SU-DHL-6 (cell line): ENCODE results near the gene VWC2L.

Experiments used
- H2AFZ ChIP-seq: fragments of 200-600 bp; sonication (generic); 2 replicates; pipeline ENCODE4 v1.6.1; 2014; ENCODE audit warnings: low read depth, mild to moderate bottlenecking, moderate library complexity, mixed read lengths, antibody characterized with exemption, low read length; ENCODE audit not compliant: severe bottlenecking
- H3F3A ChIP-seq: fragments of 200-600 bp; shearing (Covaris generic); 2 replicates; pipeline ENCODE4 v1.6.0; 2016; ENCODE audit warnings: antibody characterized with exemption, mild to moderate bottlenecking; ENCODE audit not compliant: insufficient read depth
- H3K27ac ChIP-seq: fragments of 200-600 bp; sonication (generic); 2 replicates; pipeline ENCODE4 v1.5.1; 2016; ENCODE audit warnings: low read depth, mild to moderate bottlenecking, low read length, moderate library complexity, mixed read lengths
- H3K27me3 ChIP-seq: fragments of 200-600 bp; sonication (generic), shearing (Covaris generic); 2 replicates; pipeline ENCODE4 v1.6.0; 2014; ENCODE audit warnings: mild to moderate bottlenecking, low read length
- H3K36me3 ChIP-seq: fragments of 200-600 bp; sonication (generic); 2 replicates; pipeline ENCODE4 v1.6.1; 2014; ENCODE audit warnings: mild to moderate bottlenecking, low read length, mixed read lengths
- H3K4me2 ChIP-seq: fragments of 300-600, 200-600 bp; shearing (Covaris generic), sonication (generic); 2 replicates; pipeline ENCODE4 v1.6.0; 2014; ENCODE audit warnings: low read length, low read depth, mild to moderate bottlenecking; ENCODE audit not compliant: poor library complexity, severe bottlenecking
- H3K4me3 ChIP-seq: fragments of 200-600 bp; sonication (generic); 2 replicates; pipeline ENCODE4 v1.5.1; 2014; ENCODE audit warnings: antibody characterized with exemption, low read length, mild to moderate bottlenecking, mixed read lengths; ENCODE audit not compliant: insufficient read depth, poor library complexity, severe bottlenecking
- H3K79me2 ChIP-seq: fragments of 200-600 bp; sonication (generic); 2 replicates; pipeline ENCODE4 v1.6.1; 2014; ENCODE audit warnings: mild to moderate bottlenecking, low read length, moderate library complexity; ENCODE audit not compliant: insufficient read depth
- H3K9ac ChIP-seq: fragments of 200-600 bp; sonication (generic); 2 replicates; pipeline ENCODE4 v1.7.0; 2014; ENCODE audit warnings: mild to moderate bottlenecking, low read length
- H3K9me2 ChIP-seq: fragments of 200-600 bp; sonication (generic); replicated peaks from 2 replicates; pipeline ENCODE4 v1.6.1; 2014; ENCODE audit warnings: low read length; ENCODE audit not compliant: insufficient read depth
- H3K9me3 ChIP-seq: fragments of 200-600 bp; sonication (generic); 2 replicates; pipeline ENCODE4 v1.6.1; 2014; ENCODE audit warnings: low read length, mixed read lengths; ENCODE audit not compliant: insufficient read depth
- H4K20me1 ChIP-seq: fragments of 200-600 bp; sonication (generic); 2 replicates; pipeline ENCODE4 v1.6.1; 2014; ENCODE audit warnings: low read depth, mild to moderate bottlenecking, antibody characterized with exemption, low read length, moderate library complexity, mixed read lengths
- EZH2phosphoT487 ChIP-seq: fragments of 200-600 bp; sonication (generic), shearing (Covaris generic); conservative IDR thresholded peaks from 2 replicates; pipeline ENCODE4 v1.6.1; 2018; ENCODE audit warnings: mild to moderate bottlenecking, antibody characterized with exemption, low read length, moderate library complexity, mixed read lengths
- TF ChIP-seq, protein P1 (sequence below): fragments of 200-600 bp; sonication (generic); IDR thresholded peaks from one replicate; pipeline ENCODE4 v1.5.1; 2017; ENCODE audit warnings: antibody characterized with exemption, mild to moderate bottlenecking, low read length, moderate library complexity; ENCODE audit not compliant: insufficient read depth, poor library complexity, severe bottlenecking

VWC2L gene

DNA sequence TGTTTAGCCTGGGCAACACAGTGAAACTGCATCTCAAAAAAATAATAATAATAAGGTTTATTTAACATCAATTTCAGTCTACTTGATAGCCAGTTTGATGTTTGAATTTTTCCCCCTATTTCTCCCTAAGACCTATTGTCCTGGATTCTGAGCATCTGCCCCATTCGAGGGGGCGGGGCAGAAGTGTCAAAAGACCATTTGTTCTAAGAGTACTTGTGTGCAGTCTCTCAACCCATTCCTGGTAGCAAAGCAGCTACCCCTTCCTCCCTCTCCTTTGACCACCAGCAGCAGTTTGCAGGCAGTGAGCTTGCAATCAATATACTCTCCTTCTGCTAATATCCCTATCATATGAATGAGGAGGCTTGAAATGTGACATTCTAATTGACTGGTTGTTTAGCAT, 71.9 kb downstream of the VWC2L start:
- no peak for TF ChIP-seq EZH2phosphoT487
- TF ChIP-seq, protein P1, sequence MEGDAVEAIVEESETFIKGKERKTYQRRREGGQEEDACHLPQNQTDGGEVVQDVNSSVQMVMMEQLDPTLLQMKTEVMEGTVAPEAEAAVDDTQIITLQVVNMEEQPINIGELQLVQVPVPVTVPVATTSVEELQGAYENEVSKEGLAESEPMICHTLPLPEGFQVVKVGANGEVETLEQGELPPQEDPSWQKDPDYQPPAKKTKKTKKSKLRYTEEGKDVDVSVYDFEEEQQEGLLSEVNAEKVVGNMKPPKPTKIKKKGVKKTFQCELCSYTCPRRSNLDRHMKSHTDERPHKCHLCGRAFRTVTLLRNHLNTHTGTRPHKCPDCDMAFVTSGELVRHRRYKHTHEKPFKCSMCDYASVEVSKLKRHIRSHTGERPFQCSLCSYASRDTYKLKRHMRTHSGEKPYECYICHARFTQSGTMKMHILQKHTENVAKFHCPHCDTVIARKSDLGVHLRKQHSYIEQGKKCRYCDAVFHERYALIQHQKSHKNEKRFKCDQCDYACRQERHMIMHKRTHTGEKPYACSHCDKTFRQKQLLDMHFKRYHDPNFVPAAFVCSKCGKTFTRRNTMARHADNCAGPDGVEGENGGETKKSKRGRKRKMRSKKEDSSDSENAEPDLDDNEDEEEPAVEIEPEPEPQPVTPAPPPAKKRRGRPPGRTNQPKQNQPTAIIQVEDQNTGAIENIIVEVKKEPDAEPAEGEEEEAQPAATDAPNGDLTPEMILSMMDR = no peak
- H3K79me2 ChIP-seq = no peaks in the 10 kb centered on the region

DNA sequence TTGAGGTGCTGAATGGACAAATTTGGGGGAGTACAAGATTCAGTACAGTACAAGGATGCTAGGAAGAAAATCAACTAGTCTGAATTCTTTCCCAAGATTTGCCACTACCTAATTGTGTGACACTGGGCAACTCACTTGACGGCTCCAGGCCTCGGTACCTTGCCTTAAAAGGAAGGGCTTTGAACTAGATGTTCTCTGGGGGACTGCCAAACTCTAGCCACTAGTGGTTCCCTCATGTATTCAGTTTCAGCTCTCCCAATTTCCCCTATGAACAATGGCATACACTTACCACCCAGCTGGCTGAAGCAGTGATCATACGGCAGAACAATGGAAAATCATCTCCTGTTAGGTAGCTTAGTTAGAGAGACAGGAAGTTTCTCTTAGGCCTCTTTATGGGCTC, 73.4 kb downstream of the VWC2L start:
- no peaks in the 10 kb centered on the region for H3F3A ChIP-seq
- no peak overlapping the region for H3K27ac ChIP-seq
- no peaks in the 10 kb centered on the region for H4K20me1 ChIP-seq
- no peak overlapping the region for H3K4me3 ChIP-seq
- no peaks in the 10 kb centered on the region for H3K9me2 ChIP-seq
- no peak overlapping the region for H3K4me2 ChIP-seq
- H3K9ac ChIP-seq = no peak overlapping the region
- no peak overlapping the region for H2AFZ ChIP-seq
- no peaks in the 10 kb centered on the region for H3K27me3 ChIP-seq
- no peaks in the 10 kb centered on the region for H3K79me2 ChIP-seq
- no peaks in the 10 kb centered on the region for H3K36me3 ChIP-seq
- H3K9me3 ChIP-seq = no peaks in the 10 kb centered on the region
- TF ChIP-seq, protein P1 = no peak
- no peak for TF ChIP-seq EZH2phosphoT487

More for the DNA sequence above, 71.9 kb downstream of the VWC2L start:
- Histone ChIP-seq H3K9ac (no peak overlapping the region), H3K4me3 (no peak overlapping the region), H3K27ac (no peak overlapping the region), H2AFZ (no peak overlapping the region), H3K9me2 (no peaks in the 10 kb centered on the region), H3K9me3 (no peaks in the 10 kb centered on the region), H4K20me1 (no peaks in the 10 kb centered on the region), H3K36me3 (no peaks in the 10 kb centered on the region), H3K4me2 (no peak overlapping the region), H3K27me3 (no peaks in the 10 kb centered on the region), H3F3A (no peaks in the 10 kb centered on the region)

DNA sequence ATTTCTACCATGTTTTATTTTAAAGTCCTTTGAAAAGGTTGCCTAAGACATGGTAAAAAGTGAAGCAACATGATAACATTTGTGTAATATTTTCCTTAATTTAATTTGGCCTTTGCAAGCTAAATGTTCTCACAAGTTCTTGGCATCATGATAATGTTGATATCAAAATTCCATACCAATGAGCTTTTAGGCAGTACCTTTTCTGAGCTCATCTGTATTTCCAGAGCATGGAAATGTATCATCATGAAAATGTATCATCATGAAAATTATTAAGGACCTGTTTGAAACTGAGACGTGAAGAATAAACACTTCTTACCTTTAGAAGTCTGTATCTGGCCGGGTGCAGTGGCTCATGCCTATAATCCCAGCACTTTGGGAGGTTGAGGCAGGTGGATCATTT, 73.8 kb downstream of the VWC2L start:
- no peaks in the 10 kb centered on the region for H3K79me2 ChIP-seq
- no peaks in the 10 kb centered on the region for H4K20me1 ChIP-seq
- no peak overlapping the region for H2AFZ ChIP-seq
- no peak overlapping the region for H3K27ac ChIP-seq
- H3K9me3 ChIP-seq = no peaks in the 10 kb centered on the region
- H3K9ac ChIP-seq = no peak overlapping the region
- TF ChIP-seq EZH2phosphoT487 = no peak
- TF ChIP-seq, protein P1 = no peak
- H3K4me2 ChIP-seq = no peak overlapping the region
- H3K36me3 ChIP-seq = no peaks in the 10 kb centered on the region
- no peaks in the 10 kb centered on the region for H3K27me3 ChIP-seq
- no peaks in the 10 kb centered on the region for H3K9me2 ChIP-seq
- H3F3A ChIP-seq = no peaks in the 10 kb centered on the region
- no peak overlapping the region for H3K4me3 ChIP-seq
